ENCODE data around the gene AMBRA1. TPM values are rescaled to one million over a fixed set of nuclear protein-coding genes. Genes with fewer than 3 reads are reported as not detected.

AMBRA1 gene
- total and polyA plus RNA-seq, 2 of the 8 experiments (the other 6 are each of a cell fraction or from before 2014, with no cell fraction given), result 14.2 to 37.4 TPM

GRCh38 chr11:46451759-46452158 is 142.1 kb downstream of the AMBRA1 start:
- Histone ChIP-seq H3K27ac (ENCODE audit: low read depth, low read length) (no peak overlapping the region), H3K4me2 (ENCODE audit: insufficient read depth in 1 of 2, low read depth in 2 of 2, low read length in 2 of 2) (no peak overlapping the region), H3K4me1 (replicated peaks in 1 of 4; ENCODE audit: control insufficient read depth in 3 of 4, insufficient read depth in 4 of 4, low read length in 3 of 4) (peaks cover 4 to 14% (median 6%) of the 10 kb centered on the region in 4 experiments; a peak in 6 of 7 replicates), H3K4me3 (ENCODE audit: extremely low read depth in 1 of 4, insufficient read depth in 2 of 4, low read depth in 3 of 4, low read length in 4 of 4) (no peak overlapping the region), H2BK5ac (ENCODE audit: low read depth, low read length) (no peak overlapping the region), H4K8ac (ENCODE audit: extremely low read depth, insufficient read depth, low read length) (no peak overlapping the region), H3K18ac (ENCODE audit: extremely low read depth, low read length) (no peak overlapping the region), H3K9ac (replicated peaks in 1 of 4; ENCODE audit: extremely low read depth in 1 of 4, low read depth in 3 of 4, low read length in 3 of 4) (no peak overlapping the region), H4K91ac (replicated peaks; ENCODE audit: insufficient read length, low read length) (no peak overlapping the region), H3K36me3 (ENCODE audit: control insufficient read depth in 2 of 4, insufficient read depth in 4 of 4, low read length in 3 of 4) (no peaks in the 10 kb centered on the region), H3K27me3 (replicated peaks in 1 of 4; ENCODE audit: control insufficient read depth in 3 of 4, extremely low read depth in 1 of 4, insufficient read depth in 3 of 4, low read length in 3 of 4) (no peaks in the 10 kb centered on the region), H2BK15ac (ENCODE audit: low read length) (no peak overlapping the region), H3K23ac (ENCODE audit: insufficient read length) (no peak overlapping the region), H4K20me1 (replicated peaks in 1 of 2; ENCODE audit: control insufficient read depth in 1 of 2, insufficient read depth in 2 of 2, low read length in 2 of 2) (no peaks in the 10 kb centered on the region), H3K79me1 (ENCODE audit: low read depth, low read length) (no peaks in the 10 kb centered on the region), H2BK12ac (ENCODE audit: low read depth, low read length) (no peak overlapping the region), H2BK120ac (replicated peaks; ENCODE audit: low read depth, low read length) (no peak overlapping the region), H3K9me3 (ENCODE audit: insufficient read depth in 2 of 2, low read depth in 1 of 2, low read length in 1 of 2) (no peaks in the 10 kb centered on the region), H3K23me2 (ENCODE audit: low read depth, low read length) (no peaks in the 10 kb centered on the region), H3K4ac (replicated peaks; ENCODE audit: insufficient read length, low read depth, low read length) (no peak overlapping the region), H4K5ac (ENCODE audit: insufficient read length, low read depth, low read length) (no peak overlapping the region), H2AFZ (ENCODE audit: low read length) (no peak overlapping the region), H3K56ac (replicated peaks; ENCODE audit: insufficient read length, low read depth, low read length) (no peak overlapping the region), H3K14ac (ENCODE audit: insufficient read length) (no peak overlapping the region), H2BK20ac (ENCODE audit: low read length) (no peak overlapping the region), H2AK5ac (ENCODE audit: low read depth, low read length) (no peak overlapping the region), H3K79me2 (ENCODE audit: control insufficient read depth in 1 of 2, insufficient read depth in 2 of 2, low read length in 2 of 2) (no peaks in the 10 kb centered on the region)
- ChIA-PET POLR2A (ENCODE audit: partially characterized antibody) (interaction anchor here (1.2 kb wide), 1 partner anchor 9 kb away, joined by 3 read pairs; no protein-coding TSS in a partner anchor), CTCF (ENCODE audit: partially characterized antibody) (interaction anchor here (1.1 to 3.0 kb wide), 7 partner anchors 11 to 86 kb away, joined by 3 to 14 read pairs (median 4); no protein-coding TSS in a partner anchor)
- DNase-seq (ENCODE audit: low read depth in 1 of 2, low spot score in 2 of 2) (no peak), FAIRE-seq (no peak)
- no peak for TF ChIP-seq KDM4A (IDR thresholded peaks at IDR 0.05; ENCODE audit: low read depth, low read length, severe bottlenecking)
- no peak for TF ChIP-seq SP4 (IDR thresholded peaks at IDR 0.05; ENCODE audit: low read length)
- no peak for TF ChIP-seq POLR2AphosphoS5 (IDR thresholded peaks at IDR 0.05; ENCODE audit: low read depth, low read length)
- no peak for TF ChIP-seq MAFK (IDR thresholded peaks at IDR 0.05; ENCODE audit: low read depth, low read length)
- no peak for TF ChIP-seq POLR2A (IDR thresholded peaks at IDR 0.05; ENCODE audit: control extremely low read depth in 1 of 2, low read depth in 2 of 2, low read length in 2 of 2)
- TF ChIP-seq TAF7 (optimal IDR thresholded peaks at IDR 0.05; ENCODE audit: borderline replicate concordance, low read depth, low read length), result no peak

Measured in H1 (cell line).